Prostate gland (tissue), 2 donors: ENCODE results near the gene TGM2. TPM values are rescaled to one million over a fixed set of nuclear protein-coding genes. Genes with fewer than 3 reads are reported as not detected.

Source experiments
- DNase-seq: peaks from one replicate; pipeline ENCODE4 v3.0.0-alpha.2; 2019; ENCODE audit warnings: low spot score
- H3K27ac ChIP-seq, 2 donors: fragments of 200-600 bp; sonication (generic); 2 replicates each; pipeline ENCODE4 v1.5.1; 2017 to 2019
- H3K27me3 ChIP-seq: fragments of 200-600 bp; sonication (generic); replicated peaks from 2 replicates; pipeline ENCODE4 v1.5.1; 2019; ENCODE audit not compliant: insufficient read depth
- H3K36me3 ChIP-seq, 2 donors: fragments of 200-600 bp; sonication (generic); 1 replicate in 1 of 2; 2 replicates in 1 of 2; pipeline versions ENCODE4 v1.5.1 to v1.8.1; 2017 to 2019
- H3K4me1 ChIP-seq: fragments of 200-600 bp; sonication (generic); replicated peaks from 2 replicates; pipeline ENCODE4 v1.5.1; 2019
- H3K4me3 ChIP-seq, 2 donors: fragments of 200-600 bp; sonication (generic); 2 replicates each; pipeline ENCODE4 v1.5.1; 2017 to 2019
- H3K9me3 ChIP-seq: fragments of 200-600 bp; sonication (generic); 2 replicates; pipeline ENCODE4 v1.5.1; 2017
- CTCF ChIP-seq, 4 experiments: fragments of 200-600 bp in 2 of 4; fragments of 450-650 bp in 2 of 4; sonication (generic) in 2 of 4; IDR thresholded peaks; 1 replicate in 3 of 4; 2 replicates in 1 of 4; pipeline ENCODE4 v1.5.1; 2016 to 2019; ENCODE audit warnings: antibody characterized with exemption in 4 of 4, mild to moderate bottlenecking in 2 of 4, moderate library complexity in 2 of 4
- POLR2A ChIP-seq: fragments of 450-650 bp; IDR thresholded peaks from one replicate; pipeline ENCODE4 v1.6.1; 2016; ENCODE audit warnings: antibody characterized with exemption, mild to moderate bottlenecking
- POLR2AphosphoS5 ChIP-seq: sonication (generic); formaldehyde crosslinking; IDR thresholded peaks from one replicate; pipeline ENCODE4 v1.6.1; 2017; ENCODE audit warnings: antibody characterized with exemption
- WGBS: methylation state at CpG from one replicate; pipeline ENCODE4 v1.1.5; 2018; 5-methylcytosine and 5-hydroxymethylcytosine counted together
- intact Hi-C: fragments of 100-400 bp; cut with DNase I; formaldehyde crosslinking; loops from one replicate; pipeline ENCODE4 v1.14.2; 2022
- total RNA-seq, 2 donors: library from RNA; depleted of rRNA; stranded (reverse); fragments of >200 nt; gene quantifications; one replicate each; pipeline ENCODE4 v1.1.0, GENCODE V29; 2016

TGM2 gene
- total RNA-seq, 2 donors from 2014 or later: 39.6 to 157 TPM

DNA sequence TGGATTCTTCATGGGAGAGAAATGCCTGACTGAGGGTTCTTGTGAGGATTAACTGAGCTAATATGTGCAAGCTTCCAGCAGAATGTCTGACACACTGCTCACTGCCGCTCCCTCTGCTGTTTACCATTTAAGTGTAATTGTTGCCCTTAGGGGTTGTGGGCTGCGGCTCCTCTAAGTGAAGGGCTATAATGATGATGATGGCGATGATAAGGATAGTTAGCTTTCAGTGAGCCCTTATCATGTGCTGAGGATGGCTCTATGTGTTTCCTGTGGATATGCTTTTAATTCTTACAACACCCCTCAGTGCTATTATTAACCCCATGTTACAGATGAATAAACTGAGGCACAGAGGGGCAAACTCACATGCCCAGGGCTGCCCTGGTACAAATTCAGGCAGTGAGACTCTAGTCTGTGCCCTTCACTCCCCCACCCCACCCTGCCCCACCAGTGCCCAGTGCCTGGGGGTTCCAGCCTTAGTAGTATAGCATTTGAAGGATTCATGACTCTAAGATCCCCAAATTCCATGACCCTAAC, 33.4 kb downstream of the TGM2 start:
- H3K36me3 ChIP-seq: peaks cover 0 to 5% of the 10 kb centered on the region in 2 donors
- WGBS: 80% methylated on average over 3 of the region's 3 CpGs
- no peaks in the 10 kb centered on the region for H3K9me3 ChIP-seq
- no peaks in the 10 kb centered on the region for H3K27me3 ChIP-seq
- intact Hi-C loops: no loop called here
- no peak overlapping the region for H3K27ac ChIP-seq
- DNase-seq: no peak
- H3K4me3 ChIP-seq: no peak overlapping the region
- TF ChIP-seq CTCF (IDR thresholded peaks at IDR 0.05) (no peak), POLR2AphosphoS5 (no peak), POLR2A (no peak)
- H3K4me1 ChIP-seq: no peaks in the 10 kb centered on the region

GRCh38 chr20:38130687-38131587, 34.1 kb downstream of the TGM2 start:
- H3K9me3 ChIP-seq: no peaks in the 10 kb centered on the region
- WGBS: 94% methylated on average over 19 of the region's 19 CpGs
- H3K36me3 ChIP-seq: peaks cover 0 to 5% of the 10 kb centered on the region in 2 donors
- no peak overlapping the region for H3K4me3 ChIP-seq
- no peak overlapping the region for H3K27ac ChIP-seq
- no peaks in the 10 kb centered on the region for H3K4me1 ChIP-seq
- no peaks in the 10 kb centered on the region for H3K27me3 ChIP-seq
- intact Hi-C loops: no loop called here
- no peak for DNase-seq
- TF ChIP-seq POLR2AphosphoS5 (no peak), CTCF (IDR thresholded peaks at IDR 0.05) (no peak), POLR2A (no peak)

- 86% methylated on average over 15 of the region's 15 CpGs for WGBS
- no peak for DNase-seq
- H3K36me3 ChIP-seq: peaks cover 0 to 5% of the 10 kb centered on the region in 2 donors
Observed at GRCh38 chr20:38129893-38130609, 35.0 kb downstream of the TGM2 start.

GRCh38 chr20:38129248-38129865, 35.7 kb downstream of the TGM2 start:
- peak overlapping the region in 1 of 2 donors; percentile 18 for H3K27ac ChIP-seq
- H3K4me3 ChIP-seq: no peak overlapping the region
- TF ChIP-seq CTCF (IDR thresholded peaks at IDR 0.05) (no peak), POLR2AphosphoS5 (no peak), POLR2A (no peak)
- H3K27me3 ChIP-seq: no peaks in the 10 kb centered on the region
- intact Hi-C loops: no loop called here
- 92% methylated on average over 6 of the region's 6 CpGs for WGBS
- peaks cover 6% of the 10 kb centered on the region for H3K4me1 ChIP-seq
- peaks cover 0 to 5% of the 10 kb centered on the region in 2 donors for H3K36me3 ChIP-seq
- H3K9me3 ChIP-seq: no peaks in the 10 kb centered on the region
- DNase-seq: no peak

More at GRCh38 chr20:38129893-38130609, 35.0 kb downstream of the TGM2 start:
- Histone ChIP-seq H3K4me1 (peaks cover 3% of the 10 kb centered on the region), H3K27me3 (no peaks in the 10 kb centered on the region), H3K9me3 (no peaks in the 10 kb centered on the region), H3K4me3 (no peak overlapping the region), H3K27ac (no peak overlapping the region)
- TF ChIP-seq POLR2AphosphoS5: no peak
- TF ChIP-seq POLR2A: no peak
- TF ChIP-seq CTCF (IDR thresholded peaks at IDR 0.05): no peak
- intact Hi-C loops: no loop called here
